IgD-negative memory B cell (primary cell): ENCODE measurements around the gene MACROD2. TPM values are rescaled to one million over a fixed set of nuclear protein-coding genes. Genes with fewer than 3 reads are reported as not detected.

Experiments used
- H3K27ac Mint-ChIP-seq, 3 donors: one replicate each; pipeline ENCODE4 v1.8.0; 2020 to 2022; ENCODE audit warnings: mild to moderate bottlenecking in 3 of 3, mixed read lengths in 3 of 3, moderate library complexity in 1 of 3
- H3K27me3 Mint-ChIP-seq: one replicate; pipeline ENCODE4 v1.8.0; 2021; ENCODE audit warnings: mixed read lengths
- H3K36me3 Mint-ChIP-seq: one replicate; pipeline ENCODE4 v1.8.0; 2020; ENCODE audit warnings: mild to moderate bottlenecking, mixed read lengths
- H3K4me1 Mint-ChIP-seq, 3 donors: one replicate each; pipeline ENCODE4 v1.8.0; 2020 to 2022; ENCODE audit warnings: mixed read lengths in 3 of 3, mild to moderate bottlenecking in 1 of 3
- H3K4me3 Mint-ChIP-seq, 4 donors: one replicate each; pipeline ENCODE4 v1.8.0; 2020 to 2022; ENCODE audit warnings: mild to moderate bottlenecking in 4 of 4, mixed read lengths in 4 of 4, moderate library complexity in 3 of 4
- H3K9me3 Mint-ChIP-seq, 3 donors: one replicate each; pipeline ENCODE4 v1.8.0; 2020 to 2021; ENCODE audit warnings: mixed read lengths in 3 of 3, mild to moderate bottlenecking in 1 of 3
- polyA plus RNA-seq: library from polyadenylated mRNA; unstranded; fragments of 300-500 nt; fragmentation: Illumina TruSeq; gene quantifications from one replicate; pipeline ENCODE4 v1.2.3, GENCODE V29; 2021

MACROD2 gene
- polyA plus RNA-seq, 1 donor from 2014 or later: 1.3 TPM

- Mint-ChIP-seq H3K4me1 (no peaks in the 10 kb centered on the region), H3K27me3 (peaks cover 6% of the 10 kb centered on the region), H3K27ac (no peak overlapping the region), H3K9me3 (no peaks in the 10 kb centered on the region), H3K36me3 (no peaks in the 10 kb centered on the region), H3K4me3 (no peak overlapping the region)
These were observed 1598.9 kb downstream of the MACROD2 start for GRCh38 chr20:15594158-15594695.

- Mint-ChIP-seq H3K27me3 (peaks cover 7% of the 10 kb centered on the region), H3K36me3 (no peaks in the 10 kb centered on the region)
These were observed 1601.0 kb downstream of the MACROD2 start for GRCh38 chr20:15596220-15596890.

GRCh38 chr20:15597306-15597705, 1602.0 kb downstream of the MACROD2 start:
- Mint-ChIP-seq H3K4me3 (no peak overlapping the region), H3K9me3 (no peaks in the 10 kb centered on the region), H3K36me3 (no peaks in the 10 kb centered on the region), H3K27me3 (peaks cover 7% of the 10 kb centered on the region), H3K4me1 (no peaks in the 10 kb centered on the region), H3K27ac (no peak overlapping the region)

More at GRCh38 chr20:15596220-15596890, 1601.0 kb downstream of the MACROD2 start:
- Mint-ChIP-seq H3K4me1 (no peaks in the 10 kb centered on the region), H3K4me3 (no peak overlapping the region), H3K9me3 (no peaks in the 10 kb centered on the region), H3K27ac (no peak overlapping the region)

- Mint-ChIP-seq H3K27me3 (peaks cover 2% of the 10 kb centered on the region), H3K4me1 (no peaks in the 10 kb centered on the region), H3K36me3 (no peaks in the 10 kb centered on the region)
These were observed 1604.6 kb downstream of the MACROD2 start for GRCh38 chr20:15599961-15600360.

GRCh38 chr20:15600565-15600964, 1605.2 kb downstream of the MACROD2 start:
- H3K4me1 Mint-ChIP-seq: no peaks in the 10 kb centered on the region
- H3K27me3 Mint-ChIP-seq: peaks cover 2% of the 10 kb centered on the region
- no peaks in the 10 kb centered on the region for H3K36me3 Mint-ChIP-seq

More at GRCh38 chr20:15599961-15600360, 1604.6 kb downstream of the MACROD2 start:
- H3K9me3 Mint-ChIP-seq: no peaks in the 10 kb centered on the region
- no peak overlapping the region for H3K27ac Mint-ChIP-seq
- H3K4me3 Mint-ChIP-seq: no peak overlapping the region

GRCh38 chr20:15603506-15603905, 1608.2 kb downstream of the MACROD2 start:
- Mint-ChIP-seq H3K27me3 (peaks cover 3% of the 10 kb centered on the region), H3K36me3 (no peaks in the 10 kb centered on the region), H3K4me1 (no peaks in the 10 kb centered on the region), H3K4me3 (no peak overlapping the region), H3K27ac (no peak overlapping the region), H3K9me3 (no peaks in the 10 kb centered on the region)

More at GRCh38 chr20:15600565-15600964, 1605.2 kb downstream of the MACROD2 start:
- Mint-ChIP-seq H3K9me3 (no peaks in the 10 kb centered on the region), H3K27ac (no peak overlapping the region), H3K4me3 (no peak overlapping the region)

- Mint-ChIP-seq H3K9me3 (no peaks in the 10 kb centered on the region), H3K27me3 (peaks cover 3% of the 10 kb centered on the region), H3K4me1 (no peaks in the 10 kb centered on the region), H3K27ac (no peak overlapping the region), H3K4me3 (no peak overlapping the region), H3K36me3 (no peaks in the 10 kb centered on the region)
These were observed 1608.9 kb downstream of the MACROD2 start for GRCh38 chr20:15603978-15604805.

- H3K9me3 Mint-ChIP-seq: no peaks in the 10 kb centered on the region
- H3K27ac Mint-ChIP-seq: no peak overlapping the region
- no peaks in the 10 kb centered on the region for H3K36me3 Mint-ChIP-seq
- H3K4me1 Mint-ChIP-seq: no peaks in the 10 kb centered on the region
- no peak overlapping the region for H3K4me3 Mint-ChIP-seq
- H3K27me3 Mint-ChIP-seq: peaks cover 1% of the 10 kb centered on the region
These were observed 1614.6 kb downstream of the MACROD2 start for GRCh38 chr20:15609921-15610320.

- H3K36me3 Mint-ChIP-seq: no peaks in the 10 kb centered on the region
- H3K27ac Mint-ChIP-seq: no peak overlapping the region
- no peaks in the 10 kb centered on the region for H3K4me1 Mint-ChIP-seq
- no peaks in the 10 kb centered on the region for H3K9me3 Mint-ChIP-seq
- peaks cover 1% of the 10 kb centered on the region for H3K27me3 Mint-ChIP-seq
- no peak overlapping the region for H3K4me3 Mint-ChIP-seq
These were observed 1615.5 kb downstream of the MACROD2 start for GRCh38 chr20:15610787-15611186.

- Mint-ChIP-seq H3K27me3 (peaks cover 1% of the 10 kb centered on the region), H3K36me3 (no peaks in the 10 kb centered on the region), H3K27ac (no peak overlapping the region), H3K9me3 (no peaks in the 10 kb centered on the region), H3K4me1 (no peaks in the 10 kb centered on the region), H3K4me3 (no peak overlapping the region)
These were observed 1616.2 kb downstream of the MACROD2 start for GRCh38 chr20:15611541-15611940.

- Mint-ChIP-seq H3K4me3 (no peak overlapping the region), H3K9me3 (no peaks in the 10 kb centered on the region), H3K4me1 (no peaks in the 10 kb centered on the region), H3K27me3 (no peaks in the 10 kb centered on the region), H3K27ac (no peak overlapping the region), H3K36me3 (no peaks in the 10 kb centered on the region)
These were observed 1616.9 kb downstream of the MACROD2 start for GRCh38 chr20:15612198-15612597.

GRCh38 chr20:15612769-15613168, 1617.5 kb downstream of the MACROD2 start:
- Mint-ChIP-seq H3K4me3 (no peak overlapping the region), H3K27me3 (no peaks in the 10 kb centered on the region), H3K4me1 (no peaks in the 10 kb centered on the region), H3K27ac (no peak overlapping the region), H3K9me3 (no peaks in the 10 kb centered on the region), H3K36me3 (no peaks in the 10 kb centered on the region)

GRCh38 chr20:15613530-15613929, 1618.2 kb downstream of the MACROD2 start:
- Mint-ChIP-seq H3K4me1 (no peaks in the 10 kb centered on the region), H3K9me3 (no peaks in the 10 kb centered on the region), H3K27ac (no peak overlapping the region), H3K4me3 (no peak overlapping the region), H3K27me3 (peaks cover 1% of the 10 kb centered on the region), H3K36me3 (no peaks in the 10 kb centered on the region)

GRCh38 chr20:15616626-15617025, 1621.3 kb downstream of the MACROD2 start:
- peaks cover 0 to 2% (median 0%) of the 10 kb centered on the region in 3 donors for H3K9me3 Mint-ChIP-seq

GRCh38 chr20:15618110-15618509, 1622.8 kb downstream of the MACROD2 start:
- Mint-ChIP-seq H3K27ac (no peak overlapping the region), H3K4me1 (no peaks in the 10 kb centered on the region), H3K4me3 (no peak overlapping the region), H3K27me3 (peaks cover 1% of the 10 kb centered on the region), H3K9me3 (peaks cover 0 to 2% (median 0%) of the 10 kb centered on the region in 3 donors), H3K36me3 (no peaks in the 10 kb centered on the region)

More at GRCh38 chr20:15616626-15617025, 1621.3 kb downstream of the MACROD2 start:
- H3K4me1 Mint-ChIP-seq: no peaks in the 10 kb centered on the region
- no peak overlapping the region for H3K4me3 Mint-ChIP-seq
- no peak overlapping the region for H3K27ac Mint-ChIP-seq
- H3K36me3 Mint-ChIP-seq: no peaks in the 10 kb centered on the region
- H3K27me3 Mint-ChIP-seq: peaks cover 1% of the 10 kb centered on the region
